OCI-LY7 (cell line): ENCODE results near the gene ANO10.

Source experiments
- CTCF ChIP-seq: fragments of 200-600 bp; sonication (generic); conservative IDR thresholded peaks from 2 replicates; pipeline ENCODE4 v1.5.1; 2014; ENCODE audit warnings: mild to moderate bottlenecking, antibody characterized with exemption, low read length, moderate library complexity, mixed read lengths
- EZH2phosphoT487 ChIP-seq: fragments of 200-600 bp; sonication (generic); IDR thresholded peaks from 2 replicates; pipeline ENCODE4 v1.6.1; 2018; ENCODE audit warnings: low read depth, borderline replicate concordance, mild to moderate bottlenecking, mixed run types, antibody characterized with exemption, low read length, moderate library complexity, mixed read lengths

GRCh38 chr3:43317461-43318316 is 304.1 kb downstream of the ANO10 start:
- no peak for TF ChIP-seq CTCF
- TF ChIP-seq EZH2phosphoT487: no peak
